CD14-positive monocyte (primary cell): ENCODE measurements around the gene CLTA. TPM values are rescaled to one million over a fixed set of nuclear protein-coding genes. Genes with fewer than 3 reads are reported as not detected.
"Not testable (repeated sequence)": the region's sequence is repeated elsewhere in the genome, so short reads cannot be mapped to it uniquely, and the experiment has no call there.

Experiments
- DNase-seq, 3 donors: peaks; one replicate each; pipeline ENCODE4 v3.0.0-alpha.2; 2011 to 2022
- H2AFZ ChIP-seq: 2 replicates; pipeline ENCODE4 v1.6.0; 2012; ENCODE audit warnings: mild to moderate bottlenecking, low read depth, low read length, inconsistent platforms; ENCODE audit not compliant: insufficient read depth, poor library complexity, severe bottlenecking
- H3K27ac ChIP-seq, 2 donors: 1 replicate in 1 of 2; 2 replicates in 1 of 2; pipeline ENCODE4 v1.5.1; 2012 to 2013; ENCODE audit warnings: low read length in 2 of 2, control low read depth in 1 of 2, inconsistent platforms in 1 of 2, low read depth in 1 of 2, mild to moderate bottlenecking in 1 of 2
- H3K27me3 ChIP-seq, 2 donors: one replicate each; pipeline versions ENCODE4 v1.6.0 to v1.6.1; 2011 to 2013; ENCODE audit warnings: low read length in 2 of 2; ENCODE audit not compliant: control insufficient read depth in 2 of 2, insufficient read depth in 2 of 2
- H3K36me3 ChIP-seq, 2 donors: replicated peaks in 1 of 2; 1 replicate in 1 of 2; 2 replicates in 1 of 2; pipeline versions ENCODE4 v1.5.1 to v1.6.1; 2012 to 2013; ENCODE audit warnings: low read length in 2 of 2, control low read depth in 1 of 2, inconsistent platforms in 1 of 2, mild to moderate bottlenecking in 1 of 2; ENCODE audit not compliant: insufficient read depth in 2 of 2, control insufficient read depth in 1 of 2
- H3K4me1 ChIP-seq, 2 donors: 1 replicate in 1 of 2; 2 replicates in 1 of 2; pipeline versions ENCODE4 v1.5.1 to v1.6.1; 2012 to 2013; ENCODE audit warnings: low read length in 2 of 2, control low read depth in 1 of 2, inconsistent platforms in 1 of 2, mild to moderate bottlenecking in 1 of 2, moderate library complexity in 1 of 2; ENCODE audit not compliant: insufficient read depth in 2 of 2, control insufficient read depth in 1 of 2
- H3K4me2 ChIP-seq: replicated peaks from 2 replicates; pipeline ENCODE3; 2012; ENCODE audit warnings: low read length, moderate library complexity, mild to moderate bottlenecking; ENCODE audit not compliant: poor library complexity, severe bottlenecking; ENCODE audit errors: extremely low read depth
- H3K4me3 ChIP-seq, 3 experiments: fragments of 200-600 bp in 1 of 3; sonication (generic) in 1 of 3; replicated peaks in 1 of 3; 1 replicate in 2 of 3; 2 replicates in 1 of 3; pipeline ENCODE4 v1.5.1; 2011 to 2013; ENCODE audit warnings: low read length in 3 of 3, mild to moderate bottlenecking in 3 of 3, control low read depth in 2 of 3, low read depth in 2 of 3, inconsistent platforms in 1 of 3, moderate library complexity in 1 of 3
- H3K79me2 ChIP-seq: 2 replicates; pipeline ENCODE4 v1.6.0; 2012; ENCODE audit warnings: mild to moderate bottlenecking, control low read depth, inconsistent platforms, low read length, moderate library complexity; ENCODE audit not compliant: insufficient read depth
- H3K9ac ChIP-seq: 2 replicates; pipeline ENCODE4 v1.6.0; 2017; ENCODE audit warnings: low read length, mild to moderate bottlenecking; ENCODE audit not compliant: insufficient read depth, poor library complexity, severe bottlenecking
- H3K9me3 ChIP-seq, 2 donors: replicated peaks in 1 of 2; 1 replicate in 1 of 2; 2 replicates in 1 of 2; pipeline versions ENCODE4 v1.5.1 to v1.6.1; 2012 to 2013; ENCODE audit warnings: low read length in 2 of 2, control low read depth in 1 of 2; ENCODE audit not compliant: control insufficient read depth in 1 of 2, insufficient read depth in 1 of 2
- H4K20me1 ChIP-seq: 2 replicates; pipeline ENCODE4 v1.6.0; 2012; ENCODE audit warnings: mild to moderate bottlenecking, low read length, control low read depth, moderate library complexity; ENCODE audit not compliant: insufficient read depth
- H3K27ac Mint-ChIP-seq, 7 donors: one replicate each; pipeline ENCODE4 v1.8.0; 2020; ENCODE audit warnings: mild to moderate bottlenecking in 7 of 7, mixed read lengths in 7 of 7, moderate library complexity in 6 of 7, inconsistent platforms in 2 of 7
- H3K27me3 Mint-ChIP-seq, 3 donors: one replicate each; pipeline ENCODE4 v1.8.0; 2021 to 2022; ENCODE audit warnings: low read depth in 3 of 3, mild to moderate bottlenecking in 3 of 3, mixed read lengths in 3 of 3, moderate library complexity in 3 of 3, inconsistent platforms in 1 of 3
- H3K36me3 Mint-ChIP-seq, 2 donors: one replicate each; pipeline ENCODE4 v1.8.0; 2020; ENCODE audit warnings: mixed read lengths in 2 of 2, inconsistent platforms in 1 of 2, mild to moderate bottlenecking in 1 of 2
- H3K4me1 Mint-ChIP-seq: one replicate; pipeline ENCODE4 v1.8.0; 2020; ENCODE audit warnings: mild to moderate bottlenecking, mixed read lengths
- H3K4me3 Mint-ChIP-seq, 2 donors: one replicate each; pipeline ENCODE4 v1.8.0; 2020; ENCODE audit warnings: mild to moderate bottlenecking in 2 of 2, mixed read lengths in 2 of 2, moderate library complexity in 1 of 2
- H3K9me3 Mint-ChIP-seq, 7 donors: one replicate each; pipeline ENCODE4 v1.8.0; 2020 to 2022; ENCODE audit warnings: mixed read lengths in 7 of 7, mild to moderate bottlenecking in 6 of 7, moderate library complexity in 6 of 7, inconsistent platforms in 2 of 7
- WGBS: methylation state at CpG from one replicate; pipeline ENCODE4 v1.1.5; 2013; ENCODE audit warnings: missing lambda C conversion rate; ENCODE audit not compliant: insufficient coverage; 5-methylcytosine and 5-hydroxymethylcytosine counted together
- intact Hi-C, 2 donors: fragments of 100-400 bp; cut with micrococcal nuclease; formaldehyde crosslinking; loops; one replicate each; pipeline versions ENCODE4 v1.15.0 to v1.15.1; 2023
- polyA plus RNA-seq, 3 donors: library from polyadenylated mRNA; depleted of rRNA in 1 of 3; unstranded in 2 of 3; stranded (reverse) in 1 of 3; fragments of 300-500 nt in 2 of 3; fragments of >200 nt in 1 of 3; fragmentation: Illumina TruSeq in 2 of 3; gene quantifications; 1 replicate in 2 of 3; 2 replicates in 1 of 3; pipeline ENCODE4 v1.2.3, GENCODE V29; 2012 to 2021
- TF ChIP-seq, protein P1 (sequence below): fragments of 200-600 bp; IDR thresholded peaks from one replicate; pipeline ENCODE4 v1.8.0; 2022; ENCODE audit warnings: antibody characterized with exemption, mild to moderate bottlenecking

The CLTA gene
- polyA plus RNA-seq, 3 donors, result 85.6 to 262 (median 225) TPM

DNA sequence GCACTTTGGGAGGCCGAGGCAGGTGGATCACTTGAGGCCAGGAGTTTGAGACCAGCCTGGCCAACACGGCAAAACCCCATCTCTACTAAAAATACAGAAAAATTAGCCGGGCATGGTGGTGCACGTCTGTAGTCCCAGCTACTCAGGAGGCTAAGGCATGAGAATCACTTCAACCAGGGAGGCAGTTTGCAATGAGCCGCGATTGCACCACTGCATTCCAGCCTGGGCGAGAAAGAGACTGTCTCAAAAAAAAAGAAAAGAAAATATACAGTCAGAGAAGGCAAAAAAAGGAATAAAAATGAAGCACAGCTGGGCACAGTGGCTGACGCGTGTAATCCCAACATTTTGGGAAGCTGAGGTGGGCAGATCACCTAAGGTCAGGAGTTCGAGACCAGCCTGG, 14.2 kb upstream of the CLTA start:
- H3K27ac ChIP-seq, H2AFZ ChIP-seq, H3K4me3 ChIP-seq, H3K4me1 ChIP-seq, H3K4me1 Mint-ChIP-seq, H3K27me3 ChIP-seq, intact Hi-C loops, H3K4me2 ChIP-seq, H3K79me2 ChIP-seq, H3K27me3 Mint-ChIP-seq, H3K27ac Mint-ChIP-seq, H3K9ac ChIP-seq, H4K20me1 ChIP-seq, H3K36me3 ChIP-seq, H3K9me3 ChIP-seq, H3K36me3 Mint-ChIP-seq, H3K4me3 Mint-ChIP-seq, DNase-seq: not testable (repeated sequence)
- peaks cover 0 to 13% (median 8%) of the 10 kb centered on the region in 7 donors for H3K9me3 Mint-ChIP-seq
- WGBS, result 96% methylated on average over 8 of the region's 10 CpGs

DNA sequence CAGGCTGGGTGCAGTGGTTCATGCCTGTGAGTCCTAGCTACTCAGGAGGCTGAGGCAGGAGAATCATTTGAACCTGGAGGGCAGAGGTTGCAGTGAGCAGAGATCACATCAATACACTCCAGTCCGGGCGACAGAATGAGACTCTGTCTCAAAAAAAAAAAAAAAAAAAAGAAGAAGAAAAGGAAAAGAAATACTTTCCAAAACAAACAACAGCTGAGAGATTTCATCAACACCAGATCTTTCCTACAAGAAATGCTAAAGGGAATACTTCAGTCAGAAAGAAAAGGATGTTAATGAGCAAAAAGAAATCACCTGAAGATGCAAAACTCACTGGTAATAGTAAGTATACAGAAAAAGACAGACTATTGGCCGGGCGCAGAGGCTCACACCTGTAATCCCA, 13.2 kb upstream of the CLTA start:
- intact Hi-C loops, result no loop called here
- H3K9me3 ChIP-seq, result no peaks in the 10 kb centered on the region
- no peak for DNase-seq
- peaks cover 0 to 13% (median 8%) of the 10 kb centered on the region in 7 donors for H3K9me3 Mint-ChIP-seq
- no peak overlapping the region for H2AFZ ChIP-seq
- no peaks in the 10 kb centered on the region for H3K36me3 ChIP-seq
- H3K36me3 Mint-ChIP-seq, result no peaks in the 10 kb centered on the region
- H3K4me2 ChIP-seq, result no peak overlapping the region
- WGBS, result no CpG with 5 or more reads among the region's 4 CpGs
- peaks cover 5% of the 10 kb centered on the region for H3K4me1 Mint-ChIP-seq
- H3K4me3 ChIP-seq, result no peak overlapping the region
- no peaks in the 10 kb centered on the region for H3K79me2 ChIP-seq
- peaks cover 0 to 8% (median 5%) of the 10 kb centered on the region in 3 donors for H3K27me3 Mint-ChIP-seq
- no peak overlapping the region for H3K9ac ChIP-seq
- TF ChIP-seq, protein P1, sequence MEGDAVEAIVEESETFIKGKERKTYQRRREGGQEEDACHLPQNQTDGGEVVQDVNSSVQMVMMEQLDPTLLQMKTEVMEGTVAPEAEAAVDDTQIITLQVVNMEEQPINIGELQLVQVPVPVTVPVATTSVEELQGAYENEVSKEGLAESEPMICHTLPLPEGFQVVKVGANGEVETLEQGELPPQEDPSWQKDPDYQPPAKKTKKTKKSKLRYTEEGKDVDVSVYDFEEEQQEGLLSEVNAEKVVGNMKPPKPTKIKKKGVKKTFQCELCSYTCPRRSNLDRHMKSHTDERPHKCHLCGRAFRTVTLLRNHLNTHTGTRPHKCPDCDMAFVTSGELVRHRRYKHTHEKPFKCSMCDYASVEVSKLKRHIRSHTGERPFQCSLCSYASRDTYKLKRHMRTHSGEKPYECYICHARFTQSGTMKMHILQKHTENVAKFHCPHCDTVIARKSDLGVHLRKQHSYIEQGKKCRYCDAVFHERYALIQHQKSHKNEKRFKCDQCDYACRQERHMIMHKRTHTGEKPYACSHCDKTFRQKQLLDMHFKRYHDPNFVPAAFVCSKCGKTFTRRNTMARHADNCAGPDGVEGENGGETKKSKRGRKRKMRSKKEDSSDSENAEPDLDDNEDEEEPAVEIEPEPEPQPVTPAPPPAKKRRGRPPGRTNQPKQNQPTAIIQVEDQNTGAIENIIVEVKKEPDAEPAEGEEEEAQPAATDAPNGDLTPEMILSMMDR, result no peak
- no peak overlapping the region for H3K27ac Mint-ChIP-seq
- H3K27ac ChIP-seq, result no peak overlapping the region
- no peak overlapping the region for H3K4me3 Mint-ChIP-seq
- no peaks in the 10 kb centered on the region for H3K4me1 ChIP-seq
- no peaks in the 10 kb centered on the region for H3K27me3 ChIP-seq
- no peaks in the 10 kb centered on the region for H4K20me1 ChIP-seq

DNA sequence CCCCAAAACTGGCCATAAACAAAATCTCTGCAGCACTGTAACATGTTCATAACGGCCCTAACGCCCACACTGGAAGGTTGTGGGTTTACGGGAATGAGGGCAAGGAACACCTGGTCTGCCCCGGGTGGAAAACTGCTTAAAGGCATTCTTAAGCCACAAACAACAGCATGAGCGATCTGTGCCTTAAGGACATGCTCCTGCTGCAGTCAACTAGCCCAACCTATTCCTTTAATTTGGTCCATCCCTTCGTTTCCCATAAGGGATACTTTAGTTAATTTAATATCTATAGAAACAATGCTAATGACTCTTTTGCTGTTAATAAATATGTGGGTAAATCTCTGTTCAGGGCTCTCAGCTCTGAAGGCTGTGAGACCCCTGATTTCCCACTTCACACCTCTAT, 10.5 kb upstream of the CLTA start:
- H2AFZ ChIP-seq, H3K9me3 ChIP-seq, H3K36me3 ChIP-seq, H3K9ac ChIP-seq, H3K4me3 Mint-ChIP-seq, DNase-seq, H3K27me3 Mint-ChIP-seq, H3K36me3 Mint-ChIP-seq, H3K27ac Mint-ChIP-seq, H3K27me3 ChIP-seq, intact Hi-C loops, H3K4me3 ChIP-seq, H4K20me1 ChIP-seq, H3K4me2 ChIP-seq, H3K4me1 ChIP-seq, H3K79me2 ChIP-seq, H3K4me1 Mint-ChIP-seq, H3K27ac ChIP-seq: not testable (repeated sequence)
- H3K9me3 Mint-ChIP-seq, result peaks cover 0 to 13% (median 8%) of the 10 kb centered on the region in 7 donors
- WGBS, result 100% methylated on average over 3 of the region's 6 CpGs
